Forelimb muscle (tissue), 1 donor: ENCODE data around the gene IRAK4. TPM values are rescaled to one million over a fixed set of nuclear protein-coding genes. Genes with fewer than 3 reads are reported as not detected.
"Not testable (repeated sequence)": the region's sequence is repeated elsewhere in the genome, so short reads cannot be mapped to it uniquely, and the experiment has no call there.

Experiments used
- DNase-seq: peaks from one replicate; pipeline ENCODE4 v3.0.0-alpha.2; 2013; ENCODE audit warnings: low read depth
- polyA plus RNA-seq: library from polyadenylated mRNA; unstranded; fragments of 120-200 nt; gene quantifications from one replicate; pipeline ENCODE4 v1.2.1, GENCODE V29; 2013; ENCODE audit not compliant: insufficient read length

Gene IRAK4
- polyA plus RNA-seq = 7.1 TPM

GRCh38 chr12:43758728-43759563, at the start of gene IRAK4, which contains the start of gene PUS7L:
Gene IRAK4 (plus strand): TSS chr12:43758951. CDS start chr12:43768112, 9,161 bp downstream.
Gene PUS7L (minus strand): TSS chr12:43758790. CDS start chr12:43755245, 3,545 bp downstream.
- DNase-seq = peak; percentile 95

GRCh38 chr12:43711348-43711747, 47.4 kb upstream of the IRAK4 start:
- DNase-seq = no peak

GRCh38 chr12:43722621-43723020, 36.1 kb upstream of the IRAK4 start:
- DNase-seq = no peak

- no peak for DNase-seq
Measured at GRCh38 chr12:43723134-43723533, 35.6 kb upstream of the IRAK4 start.

GRCh38 chr12:43728117-43728516, 30.6 kb upstream of the IRAK4 start:
- DNase-seq = no peak

GRCh38 chr12:43728698-43729097, 30.1 kb upstream of the IRAK4 start:
- DNase-seq = no peak

- no peak for DNase-seq
Measured at GRCh38 chr12:43730283-43730682, 28.5 kb upstream of the IRAK4 start.

GRCh38 chr12:43733687-43734086, 25.1 kb upstream of the IRAK4 start:
- no peak for DNase-seq

GRCh38 chr12:43736927-43737440, 21.8 kb upstream of the IRAK4 start:
- no peak for DNase-seq

GRCh38 chr12:43737646-43738045, 21.1 kb upstream of the IRAK4 start:
- DNase-seq = no peak

GRCh38 chr12:43740511-43741100, 18.1 kb upstream of the IRAK4 start:
- no peak for DNase-seq

GRCh38 chr12:43742106-43742505, 16.6 kb upstream of the IRAK4 start:
- no peak for DNase-seq

GRCh38 chr12:43744826-43745225, 13.9 kb upstream of the IRAK4 start:
- no peak for DNase-seq

GRCh38 chr12:43749016-43749415, 9.7 kb upstream of the IRAK4 start:
- no peak for DNase-seq

- DNase-seq = no peak
Measured at GRCh38 chr12:43750814-43751213, 7.9 kb upstream of the IRAK4 start.

- DNase-seq = not testable (repeated sequence)
Measured at GRCh38 chr12:43751360-43751759, 7.4 kb upstream of the IRAK4 start.

- DNase-seq = no peak
Measured at GRCh38 chr12:43754015-43754414, 4.7 kb upstream of the IRAK4 start.

- peak; percentile 6 for DNase-seq
Measured at GRCh38 chr12:43758247-43758727, 464 bp upstream of the IRAK4 start.

- no peak for DNase-seq
Measured at GRCh38 chr12:43760396-43760795, 1.6 kb downstream of the IRAK4 start.

- DNase-seq = no peak
Measured at GRCh38 chr12:43761500-43761899, 2.7 kb downstream of the IRAK4 start.

GRCh38 chr12:43762596-43762995, 3.8 kb downstream of the IRAK4 start:
- no peak for DNase-seq

GRCh38 chr12:43763769-43764168, 5.0 kb downstream of the IRAK4 start:
- no peak for DNase-seq

GRCh38 chr12:43764528-43764927, 5.8 kb downstream of the IRAK4 start:
- DNase-seq = no peak
